Measurements from ENCODE around the gene RNH1. TPM values are rescaled to one million over a fixed set of nuclear protein-coding genes. Genes with fewer than 3 reads are reported as not detected.
"Not testable (repeated sequence)": the region's sequence is repeated elsewhere in the genome, so short reads cannot be mapped to it uniquely, and the experiment has no call there.

Gene RNH1
- total RNA-seq, 4 donors from 2014 or later, result 378 to 392 (median 383) TPM

GRCh38 chr11:526192-526591 is 19.1 kb upstream of the RNH1 start:
- H3K4me1 ChIP-seq, result no peaks in the 10 kb centered on the region
- no peaks in the 10 kb centered on the region for H3K9me3 ChIP-seq
- no peak overlapping the region for H3K4me3 ChIP-seq
- no peak overlapping the region for H3K27ac ChIP-seq
- H3K27me3 ChIP-seq, result no peaks in the 10 kb centered on the region
- 46% methylated on average over 13 of the region's 17 CpGs for WGBS
- TF ChIP-seq POLR2AphosphoS5 (IDR thresholded peaks at IDR 0.05) (no peak), EP300 (IDR thresholded peaks at IDR 0.05) (no peak)
- peaks cover 6% of the 10 kb centered on the region for H3K36me3 ChIP-seq
- no peak for DNase-seq (ENCODE audit: low spot score in 2 of 2)

GRCh38 chr11:521177-521688 is 14.2 kb upstream of the RNH1 start:
- Histone ChIP-seq H3K4me1 (peaks cover 7% of the 10 kb centered on the region), H3K36me3 (no peaks in the 10 kb centered on the region), H3K9me3 (no peaks in the 10 kb centered on the region), H3K4me3 (no peak overlapping the region), H3K27ac (no peak overlapping the region), H3K27me3 (no peaks in the 10 kb centered on the region)
- no peak for DNase-seq (ENCODE audit: low spot score in 2 of 2)
- WGBS, result 92% methylated on average over 10 of the region's 10 CpGs
- no peak for TF ChIP-seq POLR2AphosphoS5 (IDR thresholded peaks at IDR 0.05)
- TF ChIP-seq CTCF (IDR thresholded peaks at IDR 0.05), result no peak
- no peak for TF ChIP-seq EP300 (IDR thresholded peaks at IDR 0.05)
- TF ChIP-seq POLR2A (IDR thresholded peaks at IDR 0.05), result no peak

GRCh38 chr11:520428-521176 is 13.6 kb upstream of the RNH1 start:
- Histone ChIP-seq H3K36me3 (no peaks in the 10 kb centered on the region), H3K9me3 (no peaks in the 10 kb centered on the region), H3K4me3 (no peak overlapping the region), H3K4me1 (peaks cover 7% of the 10 kb centered on the region), H3K27me3 (no peaks in the 10 kb centered on the region), H3K27ac (no peak overlapping the region)
- peak in 1 of 2 donors; percentile 71 for DNase-seq (ENCODE audit: low spot score in 2 of 2)
- TF ChIP-seq POLR2A (IDR thresholded peaks at IDR 0.05) (no peak), EP300 (IDR thresholded peaks at IDR 0.05) (no peak), POLR2AphosphoS5 (IDR thresholded peaks at IDR 0.05) (no peak), CTCF (IDR thresholded peaks at IDR 0.05) (no peak)
- 95% methylated on average over 35 of the region's 39 CpGs for WGBS

- 21% methylated on average over 17 of the region's 74 CpGs for WGBS
- DNase-seq (ENCODE audit: low spot score in 2 of 2), result peak; percentile 96
- H3K36me3 ChIP-seq, result peaks cover 3% of the 10 kb centered on the region
- TF ChIP-seq CTCF (IDR thresholded peaks at IDR 0.05) (peak; percentile 100), POLR2A (IDR thresholded peaks at IDR 0.05) (no peak)
- H3K4me3 ChIP-seq, result peak overlapping the region; percentile 22
- peaks cover 12% of the 10 kb centered on the region for H3K4me1 ChIP-seq
- no peaks in the 10 kb centered on the region for H3K27me3 ChIP-seq
- H3K9me3 ChIP-seq, result no peaks in the 10 kb centered on the region
- peak overlapping the region; percentile 72 for H3K27ac ChIP-seq
These were observed 11.6 kb upstream of the RNH1 start for GRCh38 chr11:518463-519202.

GRCh38 chr11:516918-517685 is 10.1 kb upstream of the RNH1 start:
- Histone ChIP-seq H3K4me1 (peaks cover 12% of the 10 kb centered on the region), H3K36me3 (peaks cover 10% of the 10 kb centered on the region)
- WGBS, result 94% methylated on average over 25 of the region's 43 CpGs
- not testable (repeated sequence) for H3K4me3 ChIP-seq, H3K27me3 ChIP-seq, H3K27ac ChIP-seq, H3K9me3 ChIP-seq
- peak; percentile 71 to 80 for DNase-seq (ENCODE audit: low spot score in 2 of 2)

GRCh38 chr11:516400-516799 is 9.4 kb upstream of the RNH1 start:
- Histone ChIP-seq H3K9me3 (no peaks in the 10 kb centered on the region), H3K36me3 (peaks cover 12% of the 10 kb centered on the region), H3K27me3 (no peaks in the 10 kb centered on the region), H3K27ac (no peak overlapping the region), H3K4me3 (no peak overlapping the region), H3K4me1 (peaks cover 12% of the 10 kb centered on the region)
- no peak for DNase-seq (ENCODE audit: low spot score in 2 of 2)
- no peak for TF ChIP-seq EP300 (IDR thresholded peaks at IDR 0.05)
- TF ChIP-seq CTCF (IDR thresholded peaks at IDR 0.05), result no peak
- no peak for TF ChIP-seq POLR2A (IDR thresholded peaks at IDR 0.05)
- TF ChIP-seq POLR2AphosphoS5 (IDR thresholded peaks at IDR 0.05), result no peak
- whole genome bisulfite sequencing, result 98% methylated on average over 4 of the region's 4 CpGs
